H9 (cell line): ENCODE measurements around the gene TMEM182. TPM values are rescaled to one million over a fixed set of nuclear protein-coding genes. Genes with fewer than 3 reads are reported as not detected.

Experiments
- DNase-seq: peaks from one replicate; pipeline ENCODE4 v3.0.0-alpha.2; 2017
- H2AFZ ChIP-seq: one replicate; pipeline ENCODE4 v1.6.1; 2013; ENCODE audit warnings: mild to moderate bottlenecking, low read length, control low read depth, moderate library complexity
- H2AK5ac ChIP-seq: 2 replicates; pipeline ENCODE4 v1.6.1; 2013; ENCODE audit warnings: low read length, control low read depth, mixed read lengths; ENCODE audit not compliant: insufficient read length
- H2BK120ac ChIP-seq: one replicate; pipeline ENCODE4 v1.6.1; 2013; ENCODE audit warnings: low read depth, mild to moderate bottlenecking, low read length, control low read depth, inconsistent platforms; ENCODE audit not compliant: poor library complexity, severe bottlenecking
- H2BK12ac ChIP-seq: 2 replicates; pipeline ENCODE4 v1.6.1; 2013; ENCODE audit warnings: low read length, control low read depth, mixed read lengths, low read depth; ENCODE audit not compliant: insufficient read length
- H2BK15ac ChIP-seq: 2 replicates; pipeline ENCODE4 v1.6.1; 2013; ENCODE audit warnings: low read depth, low read length, control low read depth
- H2BK20ac ChIP-seq: one replicate; pipeline ENCODE4 v1.6.1; 2013; ENCODE audit warnings: low read depth, mild to moderate bottlenecking, low read length, control low read depth, inconsistent platforms; ENCODE audit not compliant: poor library complexity, severe bottlenecking
- H2BK5ac ChIP-seq: 2 replicates; pipeline ENCODE4 v1.6.1; 2013; ENCODE audit warnings: low read length, control low read depth, mixed read lengths; ENCODE audit not compliant: insufficient read length
- H3K14ac ChIP-seq: 2 replicates; pipeline ENCODE4 v1.6.1; 2013; ENCODE audit warnings: low read length, control low read depth; ENCODE audit not compliant: insufficient read depth
- H3K18ac ChIP-seq: 2 replicates; pipeline ENCODE4 v1.6.1; 2013; ENCODE audit warnings: low read depth, mild to moderate bottlenecking, mixed read lengths, low read length, control low read depth; ENCODE audit not compliant: insufficient read length
- H3K23ac ChIP-seq: 2 replicates; pipeline ENCODE4 v1.6.1; 2013; ENCODE audit warnings: low read length, control low read depth, mixed read lengths, low read depth; ENCODE audit not compliant: insufficient read length
- H3K23me2 ChIP-seq: 2 replicates; pipeline ENCODE4 v1.6.1; 2013; ENCODE audit warnings: low read depth, mild to moderate bottlenecking, mixed read lengths, low read length, control low read depth; ENCODE audit not compliant: insufficient read length, poor library complexity, severe bottlenecking
- H3K27ac ChIP-seq: 2 replicates; pipeline ENCODE4 v1.5.1; 2013; ENCODE audit warnings: low read length, control low read depth, mixed read lengths, low read depth; ENCODE audit not compliant: insufficient read length
- H3K27me3 ChIP-seq: 2 replicates; pipeline ENCODE4 v1.6.1; 2013; ENCODE audit warnings: low read length, control low read depth, inconsistent platforms; ENCODE audit not compliant: insufficient read depth
- H3K4ac ChIP-seq: 2 replicates; pipeline ENCODE4 v1.6.1; 2013; ENCODE audit warnings: low read depth, mild to moderate bottlenecking, control low read depth, inconsistent platforms, low read length, moderate library complexity
- H3K4me1 ChIP-seq: 2 replicates; pipeline ENCODE4 v1.6.1; 2013; ENCODE audit warnings: low read length, control low read depth, inconsistent platforms; ENCODE audit not compliant: insufficient read depth
- H3K4me2 ChIP-seq: 2 replicates; pipeline ENCODE4 v1.6.1; 2013; ENCODE audit warnings: low read length, control low read depth, mixed read lengths; ENCODE audit not compliant: insufficient read length, insufficient read depth
- H3K56ac ChIP-seq: 2 replicates; pipeline ENCODE4 v1.6.1; 2013; ENCODE audit warnings: low read depth, mild to moderate bottlenecking, mixed read lengths, low read length, control low read depth; ENCODE audit not compliant: insufficient read length
- H3K79me1 ChIP-seq: 2 replicates; pipeline ENCODE4 v1.6.1; 2013; ENCODE audit warnings: low read depth, mild to moderate bottlenecking, moderate library complexity, low read length, control low read depth, inconsistent platforms; ENCODE audit not compliant: insufficient read depth, poor library complexity, severe bottlenecking
- H3K79me2 ChIP-seq: 2 replicates; pipeline ENCODE4 v1.6.1; 2013; ENCODE audit warnings: low read length, control low read depth, inconsistent platforms; ENCODE audit not compliant: insufficient read depth
- H3K9ac ChIP-seq: 2 replicates; pipeline ENCODE4 v1.6.1; 2013; ENCODE audit warnings: low read length, control low read depth, mixed read lengths; ENCODE audit not compliant: insufficient read length; ENCODE audit errors: extremely low read depth
- H3K9me3 ChIP-seq: one replicate; pipeline ENCODE4 v1.6.1; 2013; ENCODE audit warnings: low read depth, low read length, inconsistent platforms; ENCODE audit not compliant: control insufficient read depth
- H3T11ph ChIP-seq: one replicate; pipeline ENCODE4 v1.6.1; 2013; ENCODE audit warnings: mild to moderate bottlenecking, low read length, control low read depth, inconsistent platforms
- H4K20me1 ChIP-seq: one replicate; pipeline ENCODE4 v1.6.1; 2013; ENCODE audit not compliant: control insufficient read depth, insufficient read length, insufficient read depth
- H4K5ac ChIP-seq: 2 replicates; pipeline ENCODE4 v1.6.1; 2013; ENCODE audit warnings: low read depth, mild to moderate bottlenecking, mixed read lengths, low read length, control low read depth; ENCODE audit not compliant: insufficient read length
- H4K8ac ChIP-seq: replicated peaks from 2 replicates; pipeline ENCODE4 v1.6.1; 2013; ENCODE audit warnings: low read length, control low read depth, mixed read lengths, low read depth; ENCODE audit not compliant: insufficient read length
- H4K91ac ChIP-seq: 2 replicates; pipeline ENCODE4 v1.6.1; 2013; ENCODE audit warnings: low read depth, mild to moderate bottlenecking, moderate library complexity, mixed read lengths, low read length, control low read depth; ENCODE audit not compliant: insufficient read length
- H3K27ac Mint-ChIP-seq, 3 experiments: 2 replicates in 2 of 3; 3 replicates in 1 of 3; pipeline ENCODE4 v1.8.0; 2020 to 2021; ENCODE audit warnings: mixed read lengths in 3 of 3, mild to moderate bottlenecking in 1 of 3, moderate library complexity in 1 of 3
- H3K27me3 Mint-ChIP-seq: 2 replicates; pipeline ENCODE4 v1.8.0; 2021; ENCODE audit warnings: low read depth, mild to moderate bottlenecking, moderate library complexity, mixed read lengths
- H3K36me3 Mint-ChIP-seq, 3 experiments: 2 replicates in 2 of 3; 3 replicates in 1 of 3; pipeline ENCODE4 v1.8.0; 2020 to 2021; ENCODE audit warnings: low read depth in 3 of 3, mixed read lengths in 3 of 3; ENCODE audit not compliant: insufficient read depth in 1 of 3
- H3K4me1 Mint-ChIP-seq, 2 experiments: 2 replicates each; pipeline ENCODE4 v1.8.0; 2020; ENCODE audit warnings: mixed read lengths in 2 of 2
- H3K4me3 Mint-ChIP-seq, 2 experiments: 2 replicates in 1 of 2; 3 replicates in 1 of 2; pipeline ENCODE4 v1.8.0; 2020 to 2021; ENCODE audit warnings: mild to moderate bottlenecking in 2 of 2, mixed read lengths in 2 of 2, moderate library complexity in 1 of 2
- H3K9me3 Mint-ChIP-seq, 2 experiments: 2 replicates in 1 of 2; 3 replicates in 1 of 2; pipeline ENCODE4 v1.8.0; 2020; ENCODE audit warnings: mild to moderate bottlenecking in 2 of 2, mixed read lengths in 2 of 2, moderate library complexity in 1 of 2
- WGBS: extraction: QIAGEN DNeasy Blood & Tissue Kit; methylation state at CpG from one replicate; pipeline ENCODE4 v1.1.7; 2013; ENCODE audit warnings: missing lambda C conversion rate, low lambda C conversion rate, mixed read lengths; ENCODE audit not compliant: insufficient read length; ENCODE audit errors: extremely low coverage; 5-methylcytosine and 5-hydroxymethylcytosine counted together
- total RNA-seq: library from RNA; stranded (reverse); gene quantifications from 2 replicates; pipeline ENCODE4 v1.2.1, GENCODE V29; 2021
- TF ChIP-seq, protein P1 (sequence below): fragments of 200-600 bp; sonication (generic); conservative IDR thresholded peaks from 3 replicates; pipeline ENCODE4 v1.8.0; 2021; ENCODE audit warnings: antibody characterized with exemption, mild to moderate bottlenecking

The TMEM182 gene
- total RNA-seq, 1 experiment from 2014 or later = 3.6 TPM

DNA sequence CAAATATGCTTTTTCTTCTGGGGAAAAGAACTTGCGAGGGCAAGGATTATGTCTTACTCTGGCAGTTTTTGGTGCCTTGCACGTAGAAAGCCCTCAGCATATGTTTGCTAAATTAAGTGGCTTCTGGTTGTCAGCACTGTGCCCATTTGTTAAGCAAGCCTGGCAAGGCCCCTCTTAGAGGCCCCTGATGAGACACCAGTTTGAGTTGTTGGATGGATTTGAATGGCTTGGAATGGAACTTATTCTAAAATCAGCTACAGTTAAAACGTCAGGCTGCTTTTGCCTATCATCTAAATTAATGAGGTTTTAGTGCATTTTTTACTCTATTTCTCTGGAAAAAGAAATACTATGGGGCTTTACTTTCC, 28.2 kb downstream of the TMEM182 start:
- TF ChIP-seq, protein P1, sequence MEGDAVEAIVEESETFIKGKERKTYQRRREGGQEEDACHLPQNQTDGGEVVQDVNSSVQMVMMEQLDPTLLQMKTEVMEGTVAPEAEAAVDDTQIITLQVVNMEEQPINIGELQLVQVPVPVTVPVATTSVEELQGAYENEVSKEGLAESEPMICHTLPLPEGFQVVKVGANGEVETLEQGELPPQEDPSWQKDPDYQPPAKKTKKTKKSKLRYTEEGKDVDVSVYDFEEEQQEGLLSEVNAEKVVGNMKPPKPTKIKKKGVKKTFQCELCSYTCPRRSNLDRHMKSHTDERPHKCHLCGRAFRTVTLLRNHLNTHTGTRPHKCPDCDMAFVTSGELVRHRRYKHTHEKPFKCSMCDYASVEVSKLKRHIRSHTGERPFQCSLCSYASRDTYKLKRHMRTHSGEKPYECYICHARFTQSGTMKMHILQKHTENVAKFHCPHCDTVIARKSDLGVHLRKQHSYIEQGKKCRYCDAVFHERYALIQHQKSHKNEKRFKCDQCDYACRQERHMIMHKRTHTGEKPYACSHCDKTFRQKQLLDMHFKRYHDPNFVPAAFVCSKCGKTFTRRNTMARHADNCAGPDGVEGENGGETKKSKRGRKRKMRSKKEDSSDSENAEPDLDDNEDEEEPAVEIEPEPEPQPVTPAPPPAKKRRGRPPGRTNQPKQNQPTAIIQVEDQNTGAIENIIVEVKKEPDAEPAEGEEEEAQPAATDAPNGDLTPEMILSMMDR = no peak
- Histone ChIP-seq H4K91ac (no peak overlapping the region), H3K9me3 (no peaks in the 10 kb centered on the region), H3K27ac (no peak overlapping the region), H2BK20ac (no peak overlapping the region), H4K20me1 (no peaks in the 10 kb centered on the region), H4K8ac (no peak overlapping the region), H4K5ac (no peak overlapping the region), H3T11ph (no peak overlapping the region), H2AFZ (no peak overlapping the region), H2BK15ac (no peak overlapping the region), H3K18ac (no peak overlapping the region), H3K56ac (no peak overlapping the region), H3K14ac (no peak overlapping the region), H2BK5ac (no peak overlapping the region), H3K23me2 (no peaks in the 10 kb centered on the region), H3K4me2 (no peak overlapping the region), H2AK5ac (no peak overlapping the region), H3K79me1 (no peaks in the 10 kb centered on the region), H3K23ac (no peak overlapping the region), H3K79me2 (no peaks in the 10 kb centered on the region), H3K9ac (no peak overlapping the region), H3K27me3 (no peaks in the 10 kb centered on the region), H2BK12ac (no peak overlapping the region), H3K4ac (no peak overlapping the region), H3K4me1 (no peaks in the 10 kb centered on the region; the same call in 1 of the 2 replicates), H2BK120ac (no peak overlapping the region)
- Mint-ChIP-seq H3K4me3 (no peak overlapping the region), H3K4me1 (peaks cover 13 to 15% of the 10 kb centered on the region in 2 experiments), H3K36me3 (peaks cover 0 to 9% (median 3%) of the 10 kb centered on the region in 3 experiments; a peak in 4 of 7 replicates), H3K27me3 (no peaks in the 10 kb centered on the region), H3K27ac (no peak overlapping the region), H3K9me3 (no peaks in the 10 kb centered on the region)
- no CpG with 5 or more reads among the region's 3 CpGs for WGBS
- DNase-seq = no peak
